H1 (cell line): ENCODE data around the gene GGT7. TPM values are rescaled to one million over a fixed set of nuclear protein-coding genes. Genes with fewer than 3 reads are reported as not detected.
A peak's percentile ranks its signal among the peaks of the same experiment; 100 is the strongest.

ENCODE experiments used
- BCL11A ChIP-seq, 2 experiments: IDR thresholded peaks; one replicate each; pipeline ENCODE4 v1.6.1; 2011; ENCODE audit warnings: low read depth in 2 of 2, low read length in 2 of 2, mild to moderate bottlenecking in 2 of 2
- POU5F1 ChIP-seq: IDR thresholded peaks from 2 replicates; pipeline ENCODE4 v1.6.1; 2011; ENCODE audit warnings: low read depth, mild to moderate bottlenecking, low read length, moderate library complexity
- RAD21 ChIP-seq, 2 experiments: IDR thresholded peaks in 1 of 2; conservative IDR thresholded peaks in 1 of 2; 2 replicates each; pipeline ENCODE4 v1.6.1; 2011; ENCODE audit warnings: low read depth in 2 of 2, low read length in 2 of 2, improper control_type of control experiment in 1 of 2, inconsistent platforms in 1 of 2, mild to moderate bottlenecking in 1 of 2, moderate library complexity in 1 of 2
- RXRA ChIP-seq: IDR thresholded peaks from 2 replicates; pipeline ENCODE4 v1.6.1; 2011; ENCODE audit warnings: low read depth, mild to moderate bottlenecking, low read length, moderate library complexity; ENCODE audit not compliant: insufficient read depth
- polyA plus RNA-seq, 7 experiments: library from polyadenylated mRNA; depleted of rRNA in 3 of 7; stranded (reverse) in 5 of 7; unstranded in 2 of 7; fragments of >200 nt in 5 of 7; fragments of 200-250 nt in 2 of 7; gene quantifications; 1 replicate in 5 of 7; 2 replicates in 1 of 7; 4 replicates in 1 of 7; pipeline versions ENCODE4 v1.2.1 to v1.2.3, GENCODE V29; 2011 to 2013; ENCODE audit warnings: missing spikeins in 2 of 7, mixed read lengths in 2 of 7
- total RNA-seq: library from RNA; stranded (reverse); fragmentation: NEBNext Ultra II Directional; extraction: Animal tissue kit (Norgen Biotek cat#: 25700); gene quantifications from 2 replicates; pipeline ENCODE4 v1.2.1, GENCODE V29; 2021
- TF ChIP-seq, protein P1 (sequence below): IDR thresholded peaks from 2 replicates; pipeline ENCODE4 v1.6.1; 2012; ENCODE audit warnings: low read length, inconsistent platforms

GGT7 gene
- total and polyA plus RNA-seq, 2 of the 8 experiments (the other 6 are each of a cell fraction or from before 2014, with no cell fraction given) = 20.2 to 25.5 TPM

DNA sequence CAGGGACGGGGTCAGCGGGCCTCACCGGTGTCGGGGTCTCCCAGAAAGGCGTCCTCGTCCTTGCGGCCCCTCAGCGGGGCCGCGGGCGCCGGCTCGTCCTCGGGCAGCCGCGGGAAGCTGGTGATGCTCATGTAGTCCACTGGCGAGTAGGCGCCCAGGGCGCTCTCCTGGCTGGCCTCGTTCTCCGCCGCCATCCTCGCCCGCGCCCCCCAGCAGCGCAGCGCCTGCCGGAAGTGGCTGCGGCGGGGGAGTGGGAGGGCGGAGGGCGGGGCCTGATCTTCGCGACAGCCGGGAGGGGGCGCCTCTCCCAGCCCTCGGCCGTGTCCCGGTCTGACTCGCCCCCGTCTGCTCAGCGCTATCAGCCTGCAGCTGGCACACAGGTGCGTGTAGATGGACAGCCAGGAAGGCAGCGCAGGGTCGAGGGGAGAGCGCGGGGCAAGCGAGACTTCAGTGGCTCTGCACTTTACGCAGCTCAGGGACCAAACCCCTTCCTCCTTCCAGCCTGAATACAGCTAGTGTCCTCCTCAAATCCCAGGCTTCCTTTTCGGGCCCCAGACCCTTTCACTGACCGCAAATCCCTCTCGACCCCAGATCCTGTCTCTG lies at the start of gene GGT7 (continued):
- TF ChIP-seq POU5F1 (no peak), RAD21 (IDR thresholded peaks at IDR 0.05 in 1 of 2, conservative IDR thresholded peaks at IDR 0.05 in 1 of 2; ENCODE audit: low read depth in 2 of 2, low read length in 2 of 2) (peak; percentile 37 to 46), RXRA (no peak), BCL11A (IDR thresholded peaks at IDR 0.05; ENCODE audit: low read depth in 2 of 2, low read length in 2 of 2) (no peak)
- TF ChIP-seq, protein P1, sequence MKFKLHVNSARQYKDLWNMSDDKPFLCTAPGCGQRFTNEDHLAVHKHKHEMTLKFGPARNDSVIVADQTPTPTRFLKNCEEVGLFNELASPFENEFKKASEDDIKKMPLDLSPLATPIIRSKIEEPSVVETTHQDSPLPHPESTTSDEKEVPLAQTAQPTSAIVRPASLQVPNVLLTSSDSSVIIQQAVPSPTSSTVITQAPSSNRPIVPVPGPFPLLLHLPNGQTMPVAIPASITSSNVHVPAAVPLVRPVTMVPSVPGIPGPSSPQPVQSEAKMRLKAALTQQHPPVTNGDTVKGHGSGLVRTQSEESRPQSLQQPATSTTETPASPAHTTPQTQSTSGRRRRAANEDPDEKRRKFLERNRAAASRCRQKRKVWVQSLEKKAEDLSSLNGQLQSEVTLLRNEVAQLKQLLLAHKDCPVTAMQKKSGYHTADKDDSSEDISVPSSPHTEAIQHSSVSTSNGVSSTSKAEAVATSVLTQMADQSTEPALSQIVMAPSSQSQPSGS = no peak
